Peyer's patch (tissue), 4 donors: ENCODE data around the gene INTS6. TPM values are rescaled to one million over a fixed set of nuclear protein-coding genes. Genes with fewer than 3 reads are reported as not detected.

Source experiments
- DNase-seq, 3 donors: peaks; one replicate each; pipeline ENCODE4 v3.0.0-alpha.2; 2017 to 2019
- H3K27ac ChIP-seq, 4 donors: fragments of 200-600 bp; sonication (generic); one replicate each; pipeline ENCODE4 v1.5.1; 2016 to 2019
- H3K27me3 ChIP-seq, 2 donors: fragments of 200-600 bp; sonication (generic); one replicate each; pipeline ENCODE4 v1.5.1; 2019
- H3K36me3 ChIP-seq, 3 donors: fragments of 200-600 bp; sonication (generic); one replicate each; pipeline ENCODE4 v1.5.1; 2016 to 2019
- H3K4me1 ChIP-seq, 4 donors: fragments of 200-600 bp; sonication (generic); one replicate each; pipeline ENCODE4 v1.5.1; 2016 to 2019
- H3K4me3 ChIP-seq, 4 donors: fragments of 200-600 bp; sonication (generic); 1 replicate in 3 of 4; 2 replicates in 1 of 4; pipeline ENCODE4 v1.5.1; 2016 to 2019; ENCODE audit warnings: mild to moderate bottlenecking in 1 of 4
- H3K9me3 ChIP-seq, 4 donors: fragments of 200-600 bp; sonication (generic); one replicate each; pipeline ENCODE4 v1.5.1; 2016 to 2019; ENCODE audit warnings: mild to moderate bottlenecking in 1 of 4
- POLR2A ChIP-seq, 2 donors: fragments of 450-650 bp; IDR thresholded peaks; one replicate each; pipeline ENCODE4 v1.5.1; 2017; ENCODE audit warnings: antibody characterized with exemption in 2 of 2, mild to moderate bottlenecking in 2 of 2, moderate library complexity in 2 of 2
- total RNA-seq, 4 donors: library from RNA; depleted of rRNA; stranded (reverse); fragments of >200 nt; gene quantifications; one replicate each; pipeline ENCODE4 v1.1.0, GENCODE V29; 2016
- TF ChIP-seq, protein P1 (sequence below), 6 experiments: fragments of 450-650 bp in 4 of 6; fragments of 200-600 bp in 2 of 6; sonication (generic) in 1 of 6; IDR thresholded peaks; one replicate each; pipeline ENCODE4 v1.5.1; 2017 to 2019; ENCODE audit warnings: antibody characterized with exemption in 6 of 6, mild to moderate bottlenecking in 3 of 6, moderate library complexity in 1 of 6

INTS6 gene
- total RNA-seq, 4 donors from 2014 or later, result 28.9 to 46.4 (median 33.5) TPM

DNA sequence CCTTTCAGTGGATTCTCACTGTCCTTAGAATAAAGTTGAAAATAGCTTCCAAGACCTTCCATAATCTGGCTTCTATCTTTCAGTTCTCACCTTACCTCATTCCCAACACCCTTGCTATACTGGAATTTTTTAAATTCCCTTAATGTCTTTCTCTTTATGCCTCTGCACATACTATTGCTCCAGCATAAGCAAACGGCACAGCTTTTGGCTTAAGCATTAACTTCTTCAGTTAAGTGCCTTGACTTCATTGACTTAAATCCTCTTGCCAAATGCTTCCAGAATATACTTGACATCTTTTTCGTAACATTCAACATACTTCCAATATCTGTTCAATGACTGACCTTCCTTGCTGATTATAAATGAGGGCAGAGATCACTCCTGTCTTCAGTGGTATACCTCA, 79.4 kb downstream of the INTS6 start:
- no peaks in the 10 kb centered on the region for H3K4me1 ChIP-seq
- H3K27me3 ChIP-seq, result no peaks in the 10 kb centered on the region
- DNase-seq, result no peak
- no peaks in the 10 kb centered on the region for H3K9me3 ChIP-seq
- H3K4me3 ChIP-seq, result no peak overlapping the region
- no peak for TF ChIP-seq POLR2A (IDR thresholded peaks at IDR 0.05)
- TF ChIP-seq, protein P1, sequence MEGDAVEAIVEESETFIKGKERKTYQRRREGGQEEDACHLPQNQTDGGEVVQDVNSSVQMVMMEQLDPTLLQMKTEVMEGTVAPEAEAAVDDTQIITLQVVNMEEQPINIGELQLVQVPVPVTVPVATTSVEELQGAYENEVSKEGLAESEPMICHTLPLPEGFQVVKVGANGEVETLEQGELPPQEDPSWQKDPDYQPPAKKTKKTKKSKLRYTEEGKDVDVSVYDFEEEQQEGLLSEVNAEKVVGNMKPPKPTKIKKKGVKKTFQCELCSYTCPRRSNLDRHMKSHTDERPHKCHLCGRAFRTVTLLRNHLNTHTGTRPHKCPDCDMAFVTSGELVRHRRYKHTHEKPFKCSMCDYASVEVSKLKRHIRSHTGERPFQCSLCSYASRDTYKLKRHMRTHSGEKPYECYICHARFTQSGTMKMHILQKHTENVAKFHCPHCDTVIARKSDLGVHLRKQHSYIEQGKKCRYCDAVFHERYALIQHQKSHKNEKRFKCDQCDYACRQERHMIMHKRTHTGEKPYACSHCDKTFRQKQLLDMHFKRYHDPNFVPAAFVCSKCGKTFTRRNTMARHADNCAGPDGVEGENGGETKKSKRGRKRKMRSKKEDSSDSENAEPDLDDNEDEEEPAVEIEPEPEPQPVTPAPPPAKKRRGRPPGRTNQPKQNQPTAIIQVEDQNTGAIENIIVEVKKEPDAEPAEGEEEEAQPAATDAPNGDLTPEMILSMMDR (IDR thresholded peaks at IDR 0.05), result no peak
- peaks cover 0 to 59% (median 4%) of the 10 kb centered on the region in 3 donors for H3K36me3 ChIP-seq
- no peak overlapping the region for H3K27ac ChIP-seq

DNA sequence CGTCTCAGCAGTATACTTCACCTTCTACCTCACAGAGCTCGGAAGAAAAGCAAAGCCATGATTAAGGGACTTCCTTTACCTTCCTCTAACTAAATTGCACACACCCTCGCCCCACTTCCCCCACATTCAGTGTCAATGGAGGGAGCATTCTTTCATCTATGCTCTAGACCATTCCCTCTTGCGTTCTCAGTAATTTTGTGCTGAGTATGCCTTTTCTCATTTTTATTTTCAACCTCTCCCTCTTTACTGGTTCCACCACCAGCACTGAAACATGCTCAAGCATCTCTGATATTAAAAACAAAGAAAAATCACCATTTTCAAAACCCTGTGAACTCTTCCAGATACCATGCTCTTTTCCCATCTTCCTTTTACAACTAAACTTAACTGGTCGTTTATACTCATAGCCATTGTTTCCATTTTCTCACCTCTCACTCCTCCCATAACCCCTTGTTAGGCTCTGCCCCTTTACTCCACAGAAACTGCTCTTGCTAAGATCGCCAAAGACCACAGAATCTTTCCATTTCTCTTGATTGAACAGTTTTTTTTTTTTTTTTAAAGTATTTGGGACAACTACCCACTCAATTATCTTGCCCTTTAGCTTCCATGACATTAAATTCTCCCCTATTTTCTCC, 81.0 kb downstream of the INTS6 start:
- TF ChIP-seq, protein P1 (IDR thresholded peaks at IDR 0.05), result no peak
- no peak for TF ChIP-seq POLR2A (IDR thresholded peaks at IDR 0.05)
- Histone ChIP-seq H3K9me3 (no peaks in the 10 kb centered on the region), H3K4me1 (no peaks in the 10 kb centered on the region), H3K27ac (no peak overlapping the region), H3K27me3 (no peaks in the 10 kb centered on the region), H3K4me3 (no peak overlapping the region), H3K36me3 (peaks cover 0 to 68% (median 4%) of the 10 kb centered on the region in 3 donors)
- no peak for DNase-seq

DNA sequence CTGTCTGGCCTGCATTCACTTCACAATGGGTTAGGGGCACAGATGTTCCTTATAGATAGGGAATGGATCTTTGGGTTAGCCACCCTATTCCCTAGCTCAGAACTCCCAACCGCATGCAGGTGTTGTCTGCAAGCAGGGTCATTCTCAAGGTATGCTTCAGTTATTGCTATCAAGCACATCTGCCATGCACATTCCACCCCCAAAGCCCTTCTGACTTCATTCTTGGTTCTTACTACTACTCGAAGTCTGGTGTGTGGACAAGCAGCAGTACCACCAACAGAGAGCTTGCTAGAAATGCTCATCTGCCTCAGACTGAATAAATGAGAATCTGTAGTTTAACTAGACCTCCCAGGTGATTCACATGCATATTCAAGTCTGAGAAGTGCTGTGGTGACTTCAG, 82.0 kb downstream of the INTS6 start:
- TF ChIP-seq, protein P1 (IDR thresholded peaks at IDR 0.05), result no peak
- no peak for TF ChIP-seq POLR2A (IDR thresholded peaks at IDR 0.05)
- no peak for DNase-seq
- Histone ChIP-seq H3K27me3 (no peaks in the 10 kb centered on the region), H3K9me3 (no peaks in the 10 kb centered on the region), H3K4me3 (no peak overlapping the region), H3K27ac (no peak overlapping the region), H3K36me3 (peaks cover 0 to 74% (median 4%) of the 10 kb centered on the region in 3 donors), H3K4me1 (no peaks in the 10 kb centered on the region)

DNA sequence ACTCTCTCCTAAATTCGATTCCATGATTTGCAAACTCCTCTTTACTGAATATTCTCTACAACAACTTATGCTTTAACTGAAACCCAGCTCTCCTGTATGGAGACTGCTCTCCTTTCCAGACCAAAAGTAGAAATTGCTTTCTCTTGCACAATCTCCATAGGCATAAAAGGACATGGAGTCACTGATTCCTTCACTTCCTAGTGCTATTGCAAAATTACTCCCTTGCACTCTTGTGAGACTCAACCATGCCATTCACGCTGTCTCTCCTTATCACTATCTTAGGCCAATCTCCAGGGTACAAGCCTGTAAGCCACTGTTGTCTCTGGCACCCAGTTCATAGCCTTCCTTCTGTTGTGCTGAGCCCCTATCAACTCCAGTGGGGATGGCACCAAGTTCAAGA, 82.7 kb downstream of the INTS6 start:
- no peak overlapping the region for H3K4me3 ChIP-seq
- H3K36me3 ChIP-seq, result peaks cover 0 to 76% (median 4%) of the 10 kb centered on the region in 3 donors
- H3K27me3 ChIP-seq, result no peaks in the 10 kb centered on the region
- H3K9me3 ChIP-seq, result no peaks in the 10 kb centered on the region
- TF ChIP-seq, protein P1 (IDR thresholded peaks at IDR 0.05), result no peak
- no peak for TF ChIP-seq POLR2A (IDR thresholded peaks at IDR 0.05)
- H3K27ac ChIP-seq, result no peak overlapping the region
- no peak for DNase-seq
- no peaks in the 10 kb centered on the region for H3K4me1 ChIP-seq

DNA sequence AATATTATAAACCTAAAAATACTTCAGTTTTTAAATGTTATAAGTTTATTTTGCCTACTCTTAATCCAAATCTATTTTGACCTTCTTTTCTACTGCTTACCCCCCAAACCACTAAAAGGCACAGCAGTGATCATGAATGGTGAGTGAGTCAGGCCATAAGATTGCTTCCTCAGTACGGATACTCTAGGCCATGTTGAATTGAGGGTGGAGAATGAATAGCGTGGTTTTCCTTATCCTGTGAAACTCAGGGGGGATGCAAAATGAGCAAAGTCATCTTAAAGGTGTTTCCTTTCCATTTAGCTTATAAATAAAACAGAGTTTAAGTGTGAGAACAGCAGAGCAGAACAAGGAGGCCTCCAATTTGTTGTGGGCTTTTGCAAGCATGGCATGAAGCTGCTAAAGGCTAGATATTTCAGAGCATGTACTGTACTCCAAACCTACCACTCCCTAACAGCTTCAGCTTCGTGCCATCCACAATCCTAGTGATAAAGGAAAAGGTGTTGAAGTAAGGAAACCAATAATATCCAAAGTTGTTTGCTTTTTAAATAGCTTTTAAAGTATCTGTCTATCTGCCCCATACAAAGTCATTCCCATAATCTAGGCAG, 88.3 kb downstream of the INTS6 start:
- Histone ChIP-seq H3K36me3 (peaks cover 0 to 50% (median 0%) of the 10 kb centered on the region in 3 donors), H3K27ac (no peak overlapping the region), H3K9me3 (no peaks in the 10 kb centered on the region), H3K27me3 (no peaks in the 10 kb centered on the region), H3K4me1 (no peaks in the 10 kb centered on the region), H3K4me3 (no peak overlapping the region)
- TF ChIP-seq, protein P1 (IDR thresholded peaks at IDR 0.05), result no peak
- no peak for TF ChIP-seq POLR2A (IDR thresholded peaks at IDR 0.05)
- no peak for DNase-seq
